Immature natural killer cell (primary cell): ENCODE measurements around the gene FEM1B. TPM values are rescaled to one million over a fixed set of nuclear protein-coding genes. Genes with fewer than 3 reads are reported as not detected.

ENCODE experiments used
- DNase-seq, 3 donors: peaks; one replicate each; pipeline ENCODE4 v3.0.0; 2022; ENCODE audit warnings: mixed read lengths in 1 of 3
- H3K27ac Mint-ChIP-seq, 6 donors: one replicate each; pipeline ENCODE4 v1.8.0; 2020; ENCODE audit warnings: mixed read lengths in 6 of 6, mild to moderate bottlenecking in 5 of 6, inconsistent platforms in 4 of 6, moderate library complexity in 3 of 6
- H3K27me3 Mint-ChIP-seq, 3 donors: one replicate each; pipeline ENCODE4 v1.8.0; 2020 to 2021; ENCODE audit warnings: low read depth in 3 of 3, mild to moderate bottlenecking in 3 of 3, mixed read lengths in 3 of 3, moderate library complexity in 3 of 3, inconsistent platforms in 1 of 3
- H3K36me3 Mint-ChIP-seq, 3 donors: one replicate each; pipeline ENCODE4 v1.8.0; 2020; ENCODE audit warnings: mixed read lengths in 3 of 3, inconsistent platforms in 2 of 3, mild to moderate bottlenecking in 2 of 3
- H3K4me1 Mint-ChIP-seq, 2 donors: one replicate each; pipeline ENCODE4 v1.8.0; 2020; ENCODE audit warnings: inconsistent platforms in 2 of 2, mild to moderate bottlenecking in 2 of 2, mixed read lengths in 2 of 2, moderate library complexity in 1 of 2
- H3K4me3 Mint-ChIP-seq, 5 donors: one replicate each; pipeline ENCODE4 v1.8.0; 2020; ENCODE audit warnings: mild to moderate bottlenecking in 5 of 5, mixed read lengths in 5 of 5, inconsistent platforms in 3 of 5, moderate library complexity in 3 of 5
- H3K9me3 Mint-ChIP-seq, 6 donors: one replicate each; pipeline ENCODE4 v1.8.0; 2020; ENCODE audit warnings: mild to moderate bottlenecking in 6 of 6, mixed read lengths in 6 of 6, inconsistent platforms in 4 of 6, moderate library complexity in 3 of 6
- polyA plus RNA-seq, 3 donors: library from polyadenylated mRNA; unstranded; fragments of 300-500 nt; fragmentation: Illumina TruSeq; gene quantifications; one replicate each; pipeline ENCODE4 v1.2.3, GENCODE V29; 2021

Gene FEM1B
- polyA plus RNA-seq, 3 donors from 2014 or later = 6.1 to 25.9 (median 18.4) TPM

DNA sequence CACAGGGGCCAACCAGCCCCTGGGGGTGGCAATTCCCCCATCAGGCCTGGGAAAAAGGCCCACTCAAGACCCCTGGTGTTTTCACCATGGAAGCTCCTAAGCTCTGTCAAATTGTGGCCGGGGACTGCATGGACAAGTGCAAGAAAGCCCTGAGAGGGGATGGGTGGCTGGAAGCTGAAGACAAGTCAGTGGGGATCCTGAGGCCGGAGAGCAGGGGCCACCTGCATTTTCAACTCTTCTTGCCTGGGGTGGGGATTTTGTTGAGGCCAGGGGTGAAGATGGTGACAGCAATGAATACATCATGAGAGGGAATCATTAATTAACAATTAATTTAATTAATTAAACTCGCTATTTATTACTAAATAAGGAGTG is 33.9 kb downstream of the FEM1B start:
- Mint-ChIP-seq H3K4me1 (peaks cover 4 to 6% of the 10 kb centered on the region in 2 donors), H3K36me3 (no peaks in the 10 kb centered on the region), H3K27me3 (peaks cover 0 to 8% (median 2%) of the 10 kb centered on the region in 3 donors), H3K4me3 (no peak overlapping the region), H3K27ac (no peak overlapping the region), H3K9me3 (no peaks in the 10 kb centered on the region)
- no peak for DNase-seq

DNA sequence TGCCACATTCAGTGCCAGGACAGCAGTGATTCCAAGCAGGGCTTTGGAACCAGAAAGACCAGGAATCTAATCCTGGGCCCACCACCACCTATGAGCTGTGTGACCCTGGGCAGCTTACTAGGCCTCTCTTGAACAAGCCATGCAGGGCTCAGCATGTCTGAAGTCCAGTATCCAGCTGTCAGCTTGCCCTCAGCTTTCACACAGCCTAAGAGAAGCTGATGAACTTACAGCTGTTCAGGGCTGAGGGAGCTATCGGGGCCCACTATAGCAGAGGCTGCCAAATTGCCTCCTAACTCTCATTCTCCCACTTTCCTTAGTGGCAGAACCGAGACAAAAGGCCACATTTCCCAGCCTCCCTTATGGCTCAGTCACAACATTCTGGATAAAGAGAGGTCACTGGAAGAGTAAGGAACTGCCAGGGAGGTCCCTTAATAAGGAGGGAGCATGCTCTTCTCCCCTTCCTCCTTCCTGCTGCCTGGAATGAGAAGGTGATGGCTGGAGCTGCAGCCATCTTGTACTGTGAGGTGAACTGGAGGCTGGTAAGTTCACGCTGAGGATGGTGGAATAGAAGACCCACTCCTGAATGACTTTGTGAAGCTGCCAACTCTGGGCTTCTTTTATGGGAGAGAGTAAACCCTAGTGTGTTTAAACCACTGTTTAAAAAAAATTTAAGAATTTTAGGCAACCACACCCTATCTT is 34.5 kb downstream of the FEM1B start:
- Mint-ChIP-seq H3K4me1 (peaks cover 0 to under 1% of the 10 kb centered on the region in 2 donors), H3K36me3 (no peaks in the 10 kb centered on the region), H3K27ac (no peak overlapping the region), H3K27me3 (peaks cover 0 to 5% (median 2%) of the 10 kb centered on the region in 3 donors), H3K4me3 (no peak overlapping the region), H3K9me3 (no peaks in the 10 kb centered on the region)
- DNase-seq = no peak

DNA sequence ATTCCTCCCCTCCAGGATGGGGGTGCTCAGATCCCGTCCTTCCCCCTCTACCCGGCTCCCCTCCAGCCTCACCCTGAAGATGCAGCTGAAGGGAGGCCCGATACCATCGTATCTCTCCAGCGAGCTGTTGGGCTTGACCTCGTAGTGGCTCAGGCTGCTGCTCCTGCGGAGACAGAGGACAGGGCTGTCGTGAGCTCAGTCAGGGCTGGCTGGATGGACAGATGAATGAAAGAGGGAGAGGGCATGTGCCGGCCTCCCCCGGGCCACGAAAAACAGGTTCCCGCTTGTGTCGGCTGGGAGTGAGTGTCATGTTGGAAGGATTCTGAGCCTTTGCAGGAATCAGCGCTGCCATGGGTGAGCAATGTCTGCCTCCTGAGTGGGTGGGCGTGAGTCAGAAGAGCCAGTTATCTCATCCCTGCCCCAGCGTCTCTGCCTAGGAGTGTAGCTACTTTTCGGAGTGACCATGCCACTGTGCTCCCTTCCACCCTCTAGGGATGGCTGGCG is 35.2 kb downstream of the FEM1B start:
- Mint-ChIP-seq H3K36me3 (no peaks in the 10 kb centered on the region), H3K27ac (no peak overlapping the region), H3K4me3 (no peak overlapping the region), H3K27me3 (peaks cover 0 to 5% (median 1%) of the 10 kb centered on the region in 3 donors), H3K4me1 (no peaks in the 10 kb centered on the region), H3K9me3 (no peaks in the 10 kb centered on the region)
- DNase-seq = no peak

DNA sequence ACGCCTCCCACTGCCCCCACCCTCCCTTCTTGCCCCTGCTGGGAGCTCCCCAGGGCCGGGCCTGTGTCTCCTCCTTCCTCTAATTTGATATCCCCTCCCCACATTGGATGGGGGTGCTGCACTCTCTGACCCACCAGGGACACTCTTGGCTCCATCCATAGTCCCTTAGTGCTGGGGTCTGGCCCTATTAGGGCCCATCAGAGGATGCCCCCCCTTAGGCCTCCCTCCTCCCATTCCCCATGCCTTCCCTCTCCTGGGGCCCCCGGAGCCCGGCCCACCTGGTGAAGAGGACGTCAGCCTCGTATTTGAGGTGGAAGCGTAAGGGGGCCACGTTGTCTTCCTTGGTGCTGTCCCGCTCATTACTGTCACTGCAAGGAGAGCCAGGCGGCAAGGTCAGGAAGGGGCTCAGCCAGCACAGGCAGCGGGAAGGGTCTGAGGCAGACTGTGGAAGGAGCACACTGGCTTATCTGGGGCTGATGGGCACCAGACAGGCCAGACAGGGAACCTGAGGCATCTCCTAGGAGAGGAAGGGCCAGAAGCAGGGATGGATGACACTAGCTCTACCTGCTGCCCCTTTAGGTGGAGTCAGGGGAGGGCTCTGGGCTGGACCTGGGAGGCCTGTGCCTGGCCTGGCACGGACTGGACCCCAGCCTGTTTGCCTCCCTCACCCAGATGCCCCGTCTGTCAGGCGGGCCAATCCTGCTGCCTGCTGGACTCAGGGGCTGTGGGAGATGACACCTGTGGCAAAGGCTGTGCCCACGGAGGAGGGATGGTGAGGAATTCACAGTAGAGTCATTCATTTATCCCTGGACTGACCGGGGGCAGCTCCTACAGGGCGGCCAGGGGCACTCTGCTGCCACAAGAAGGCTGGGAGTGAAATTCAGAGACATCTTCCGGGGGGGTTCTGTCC is 36.2 kb downstream of the FEM1B start:
- Mint-ChIP-seq H3K27me3 (peaks cover 0 to 5% (median 2%) of the 10 kb centered on the region in 3 donors), H3K4me1 (no peaks in the 10 kb centered on the region), H3K27ac (no peak overlapping the region), H3K36me3 (no peaks in the 10 kb centered on the region), H3K9me3 (no peaks in the 10 kb centered on the region), H3K4me3 (no peak overlapping the region)
- DNase-seq = no peak

DNA sequence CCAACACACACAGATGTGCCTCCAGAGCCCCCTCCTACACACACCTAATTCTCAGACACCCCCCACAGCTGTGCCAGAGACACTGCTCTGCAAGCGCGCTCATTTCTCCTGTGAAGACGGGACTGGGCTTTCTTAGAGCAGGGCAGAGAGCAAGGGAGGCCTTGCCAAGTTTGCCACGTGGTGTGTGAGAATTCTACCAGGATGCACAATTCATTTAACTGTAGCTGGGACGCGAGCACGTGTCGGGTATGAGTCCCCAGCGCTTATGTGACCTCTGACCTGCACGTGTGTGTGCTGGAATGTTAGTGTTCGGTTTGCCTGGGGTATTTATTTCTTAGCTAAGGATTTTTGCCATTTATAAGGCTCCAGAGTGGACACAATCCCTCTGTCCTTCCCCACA is 37.0 kb downstream of the FEM1B start:
- Mint-ChIP-seq H3K4me3 (no peak overlapping the region), H3K27ac (no peak overlapping the region), H3K9me3 (no peaks in the 10 kb centered on the region), H3K27me3 (peaks cover 0 to 5% (median 2%) of the 10 kb centered on the region in 3 donors), H3K4me1 (no peaks in the 10 kb centered on the region), H3K36me3 (no peaks in the 10 kb centered on the region)
- no peak for DNase-seq

DNA sequence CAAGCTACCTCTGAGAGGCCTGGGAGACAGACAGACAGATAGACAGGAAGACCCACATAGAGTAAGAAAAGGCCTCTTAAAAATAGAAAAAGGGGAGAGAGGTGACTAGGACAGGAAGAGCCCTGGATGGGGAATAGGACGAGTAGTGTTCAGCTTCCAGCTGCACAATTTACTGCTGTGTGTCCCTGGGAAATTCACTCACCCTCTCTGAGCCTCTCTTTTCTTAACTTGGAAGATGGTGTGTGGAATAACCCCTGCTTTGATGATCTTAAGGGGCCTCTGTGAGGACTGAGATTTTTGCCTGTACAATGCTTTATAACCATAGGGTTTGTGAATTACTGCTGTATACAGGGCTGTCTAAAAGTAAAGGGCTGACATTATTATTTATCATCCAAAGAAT is 37.5 kb downstream of the FEM1B start:
- H3K9me3 Mint-ChIP-seq = no peaks in the 10 kb centered on the region
- no peak overlapping the region for H3K27ac Mint-ChIP-seq

DNA sequence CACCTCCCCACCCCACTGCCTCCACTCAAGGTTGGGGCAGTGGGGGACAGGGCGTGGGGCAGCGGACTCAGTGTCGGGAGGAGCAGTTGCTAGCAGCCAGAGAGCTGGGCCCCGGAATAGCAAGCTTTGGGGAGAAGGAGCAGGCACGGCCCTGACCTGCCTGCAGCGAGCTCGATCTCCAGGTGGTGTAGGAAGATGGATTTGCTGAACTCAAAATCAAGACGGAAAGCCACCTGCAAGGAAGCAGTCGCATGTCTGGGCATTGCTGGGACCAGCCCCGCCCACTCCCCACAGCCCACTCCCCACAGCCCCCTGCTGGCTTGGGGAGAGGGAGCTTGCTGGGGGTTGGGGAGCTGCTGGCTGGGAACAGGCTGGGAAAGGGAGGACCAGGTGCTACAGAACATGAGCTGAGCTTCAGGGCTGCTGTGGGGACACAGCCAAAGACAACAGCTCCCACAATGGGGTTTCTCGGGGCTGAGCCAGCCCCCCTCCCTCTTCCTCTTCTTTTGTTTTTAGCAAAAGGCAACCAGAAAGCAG is 38.0 kb downstream of the FEM1B start:
- Mint-ChIP-seq H3K27ac (no peak overlapping the region), H3K4me1 (no peaks in the 10 kb centered on the region), H3K27me3 (peaks cover 0 to 5% (median 2%) of the 10 kb centered on the region in 3 donors), H3K36me3 (no peaks in the 10 kb centered on the region), H3K4me3 (no peak overlapping the region), H3K9me3 (no peaks in the 10 kb centered on the region)
- no peak for DNase-seq

More for the DNA sequence above, 37.5 kb downstream of the FEM1B start:
- Mint-ChIP-seq H3K27me3 (peaks cover 0 to 5% (median 2%) of the 10 kb centered on the region in 3 donors), H3K4me1 (no peaks in the 10 kb centered on the region), H3K36me3 (no peaks in the 10 kb centered on the region), H3K4me3 (no peak overlapping the region)
- DNase-seq = no peak

DNA sequence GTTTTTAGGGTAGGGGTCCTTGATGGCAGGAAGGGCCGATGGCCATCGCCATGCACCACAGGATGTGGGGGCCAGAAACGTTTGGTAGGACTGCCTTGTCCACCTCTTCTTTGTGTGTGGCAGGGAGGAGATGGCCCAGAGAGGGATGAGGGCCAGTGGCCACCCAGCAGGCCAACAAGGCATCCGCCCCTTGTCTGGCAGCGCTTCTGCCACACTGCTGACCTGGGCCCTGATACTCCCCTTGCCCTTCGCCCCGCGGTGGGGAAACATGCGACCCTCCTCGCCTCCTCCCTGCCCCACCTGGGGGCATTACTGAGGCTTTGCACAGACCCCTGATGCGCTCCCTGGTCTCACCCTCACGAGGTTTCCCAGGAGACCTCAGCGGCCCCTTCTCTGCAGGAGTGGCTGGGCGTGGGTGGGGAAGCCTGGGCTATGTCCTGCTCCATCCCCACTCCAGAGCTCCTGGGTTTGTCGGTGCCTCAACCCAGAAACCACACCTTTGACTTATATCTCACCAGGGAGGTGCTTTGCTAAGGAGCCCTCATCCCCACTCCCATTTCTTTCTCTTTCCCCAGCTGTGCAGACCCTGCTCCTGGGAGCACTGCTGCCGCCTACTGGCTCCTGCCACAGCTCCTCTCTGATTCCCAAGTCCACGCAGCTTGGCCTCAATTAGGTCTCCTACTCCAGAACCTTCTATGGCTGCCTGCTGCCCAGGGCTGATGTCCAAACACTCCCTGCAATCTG is 38.7 kb downstream of the FEM1B start:
- Mint-ChIP-seq H3K27ac (no peak overlapping the region), H3K4me3 (no peak overlapping the region)

DNA sequence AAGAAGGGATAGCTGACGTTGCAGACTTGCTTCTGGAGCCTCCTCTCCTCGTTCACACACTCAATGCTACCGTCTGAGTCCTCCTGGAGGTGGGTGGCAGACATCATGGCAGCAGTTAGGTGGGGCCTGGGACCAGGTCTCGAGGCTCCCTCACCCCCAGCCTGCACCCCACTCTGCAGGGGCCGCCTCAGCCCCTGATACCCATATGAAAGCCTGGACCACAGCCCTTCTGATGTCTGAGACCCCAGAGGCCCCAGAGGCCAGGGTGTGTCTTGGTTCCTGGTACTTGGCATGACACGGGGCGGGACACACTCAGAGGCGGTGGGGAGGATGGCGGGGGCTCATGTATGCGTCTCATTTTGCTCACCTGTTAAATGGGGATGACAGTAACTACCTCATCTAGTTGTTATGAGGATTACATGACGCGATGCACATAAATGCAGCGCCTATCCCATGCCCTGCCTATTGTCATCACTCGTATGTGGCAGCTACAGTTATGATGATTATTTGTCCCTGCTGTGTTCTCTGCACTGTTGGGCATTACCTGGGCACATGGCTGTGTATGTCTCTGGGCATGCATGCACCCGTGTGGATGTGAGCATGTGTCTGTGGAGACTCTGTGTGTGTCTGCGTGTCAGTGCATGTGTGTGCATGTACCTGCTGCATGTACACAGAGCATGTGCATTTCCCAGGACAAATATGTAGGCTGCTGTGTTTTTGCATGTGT is 39.9 kb downstream of the FEM1B start:
- Mint-ChIP-seq H3K27me3 (peaks cover 0 to 3% (median 2%) of the 10 kb centered on the region in 3 donors), H3K36me3 (no peaks in the 10 kb centered on the region), H3K4me3 (no peak overlapping the region), H3K27ac (peak overlapping the region in 1 of 6 donors; percentile 17), H3K9me3 (no peaks in the 10 kb centered on the region), H3K4me1 (no peaks in the 10 kb centered on the region)
- DNase-seq = no peak

More for the DNA sequence above, 38.7 kb downstream of the FEM1B start:
- Mint-ChIP-seq H3K9me3 (no peaks in the 10 kb centered on the region), H3K4me1 (no peaks in the 10 kb centered on the region), H3K27me3 (peaks cover 0 to 3% (median 2%) of the 10 kb centered on the region in 3 donors), H3K36me3 (no peaks in the 10 kb centered on the region)
- no peak for DNase-seq

DNA sequence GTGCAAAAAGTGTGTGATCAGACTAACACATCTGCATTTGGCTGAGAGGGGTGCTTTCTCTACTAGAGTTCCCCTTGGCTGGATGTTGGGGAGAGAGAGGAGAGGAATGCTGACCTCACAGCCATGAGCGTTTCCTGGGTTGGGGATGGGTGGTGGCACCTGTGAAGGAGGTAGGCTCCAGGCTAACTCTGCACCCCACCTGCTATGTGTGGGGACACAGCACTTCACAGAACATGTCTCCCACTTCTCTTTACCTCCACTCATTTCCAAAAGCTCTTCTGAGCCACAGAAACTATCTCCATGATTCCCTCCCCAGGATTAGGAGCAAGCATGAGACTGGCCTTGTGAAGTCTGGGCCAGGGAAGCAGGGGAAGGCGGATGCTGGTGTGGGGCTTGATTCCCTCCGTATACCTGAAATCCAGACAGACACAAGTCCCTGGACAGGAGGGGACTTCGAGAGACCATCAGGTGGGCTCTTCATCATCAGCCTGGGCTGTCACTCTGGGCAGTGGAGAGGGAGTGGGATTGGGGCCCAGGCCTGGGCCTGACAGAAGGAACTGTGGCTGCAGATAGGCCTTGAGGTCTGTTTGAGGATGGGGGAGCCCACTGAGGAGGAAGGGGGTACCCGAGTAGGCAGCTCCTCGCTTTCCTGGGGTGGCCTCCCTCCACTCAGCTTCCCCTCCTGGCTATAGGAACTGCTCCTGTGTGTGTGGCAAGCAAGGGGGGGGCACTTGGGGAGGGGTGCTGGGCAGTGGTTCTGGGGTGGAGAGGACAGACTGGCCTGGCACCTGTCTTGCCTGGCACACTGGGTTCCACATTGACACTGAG is 40.7 kb downstream of the FEM1B start:
- no peak overlapping the region for H3K4me3 Mint-ChIP-seq
- H3K4me1 Mint-ChIP-seq = no peaks in the 10 kb centered on the region
- DNase-seq = no peak
- no peak overlapping the region for H3K27ac Mint-ChIP-seq
- no peaks in the 10 kb centered on the region for H3K36me3 Mint-ChIP-seq
- peaks cover 0 to 3% (median 2%) of the 10 kb centered on the region in 3 donors for H3K27me3 Mint-ChIP-seq
- no peaks in the 10 kb centered on the region for H3K9me3 Mint-ChIP-seq

DNA sequence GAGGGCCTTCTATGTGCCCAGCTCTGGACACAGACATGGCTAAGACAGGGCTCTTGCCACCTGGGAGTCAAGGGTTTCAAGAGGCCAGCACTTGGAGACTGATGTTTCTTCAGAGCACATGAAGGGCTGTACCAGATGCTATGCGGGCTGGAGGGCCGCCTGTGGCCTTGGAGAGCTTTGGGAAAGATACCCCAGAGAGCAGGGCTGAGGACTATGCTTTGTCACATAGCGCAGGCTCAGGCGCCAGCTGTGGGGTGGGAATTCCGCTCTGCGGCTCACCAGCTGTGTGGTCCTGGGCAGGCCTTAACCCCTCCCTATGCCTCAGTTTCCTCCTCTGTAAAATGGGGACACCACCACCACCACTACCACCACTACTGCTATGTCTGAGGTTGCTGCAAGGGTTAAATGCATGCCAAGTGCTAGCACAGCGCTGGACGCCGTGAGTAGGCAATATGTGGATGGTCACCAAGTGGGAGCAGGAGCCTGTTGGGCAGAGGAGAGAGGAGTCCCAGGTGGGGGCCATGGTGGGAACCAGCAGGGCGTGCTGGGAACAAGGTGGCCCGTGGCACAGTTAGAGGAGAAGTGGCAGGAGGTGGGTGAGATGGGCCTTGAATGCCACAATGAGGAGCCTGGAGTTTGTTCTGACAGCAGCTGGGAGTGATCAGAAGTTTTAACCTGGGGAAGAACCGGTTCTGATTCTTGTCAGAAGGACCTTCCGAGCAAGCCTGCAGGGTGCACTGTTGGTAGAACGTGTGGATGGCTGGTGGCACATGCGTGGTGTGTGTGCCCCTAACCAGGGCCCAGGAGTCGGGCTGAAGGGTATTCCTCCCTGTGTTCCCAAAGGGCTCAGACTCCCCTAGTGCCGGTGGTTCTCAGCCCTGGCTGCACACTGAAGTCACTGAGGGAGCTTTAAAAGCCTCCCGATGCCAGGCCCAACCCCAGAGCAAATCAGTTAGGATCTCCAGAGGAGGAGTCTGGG is 41.7 kb downstream of the FEM1B start:
- H3K27me3 Mint-ChIP-seq = peaks cover 0 to 5% (median 2%) of the 10 kb centered on the region in 3 donors
- no peak for DNase-seq
- H3K36me3 Mint-ChIP-seq = no peaks in the 10 kb centered on the region
- no peaks in the 10 kb centered on the region for H3K9me3 Mint-ChIP-seq
- H3K4me1 Mint-ChIP-seq = no peaks in the 10 kb centered on the region
- H3K4me3 Mint-ChIP-seq = no peak overlapping the region
- H3K27ac Mint-ChIP-seq = no peak overlapping the region
